ENCODE measurements around the gene ADAM15. TPM values are rescaled to one million over a fixed set of nuclear protein-coding genes. Genes with fewer than 3 reads are reported as not detected.

The ADAM15 gene
- polyA plus RNA-seq, 1 donor from 2014 or later, result 24.8 TPM

GRCh38 chr1:155048449-155049334, 2.4 kb upstream of the ADAM15 start:
- no peaks in the 10 kb centered on the region for H3K27me3 ChIP-seq (ENCODE audit: insufficient read depth, low read depth, low read length)
- TF ChIP-seq EZH2 (IDR thresholded peaks at IDR 0.05; ENCODE audit: borderline replicate concordance, insufficient read depth, low read length, poor library complexity, severe bottlenecking) (no peak), TAF1 (IDR thresholded peaks at IDR 0.05; ENCODE audit: low read depth) (no peak), RAD21 (conservative IDR thresholded peaks at IDR 0.05) (no peak), SMC3 (conservative IDR thresholded peaks at IDR 0.05; ENCODE audit: poor library complexity) (no peak), REST (IDR thresholded peaks at IDR 0.05; ENCODE audit: borderline replicate concordance) (no peak), MXI1 (conservative IDR thresholded peaks at IDR 0.05; ENCODE audit: poor library complexity, severe bottlenecking) (no peak), EP300 (conservative IDR thresholded peaks at IDR 0.05; ENCODE audit: poor library complexity, severe bottlenecking) (no peak), POLR2AphosphoS5 (IDR thresholded peaks at IDR 0.05) (no peak)
- TF ChIP-seq, protein P1, sequence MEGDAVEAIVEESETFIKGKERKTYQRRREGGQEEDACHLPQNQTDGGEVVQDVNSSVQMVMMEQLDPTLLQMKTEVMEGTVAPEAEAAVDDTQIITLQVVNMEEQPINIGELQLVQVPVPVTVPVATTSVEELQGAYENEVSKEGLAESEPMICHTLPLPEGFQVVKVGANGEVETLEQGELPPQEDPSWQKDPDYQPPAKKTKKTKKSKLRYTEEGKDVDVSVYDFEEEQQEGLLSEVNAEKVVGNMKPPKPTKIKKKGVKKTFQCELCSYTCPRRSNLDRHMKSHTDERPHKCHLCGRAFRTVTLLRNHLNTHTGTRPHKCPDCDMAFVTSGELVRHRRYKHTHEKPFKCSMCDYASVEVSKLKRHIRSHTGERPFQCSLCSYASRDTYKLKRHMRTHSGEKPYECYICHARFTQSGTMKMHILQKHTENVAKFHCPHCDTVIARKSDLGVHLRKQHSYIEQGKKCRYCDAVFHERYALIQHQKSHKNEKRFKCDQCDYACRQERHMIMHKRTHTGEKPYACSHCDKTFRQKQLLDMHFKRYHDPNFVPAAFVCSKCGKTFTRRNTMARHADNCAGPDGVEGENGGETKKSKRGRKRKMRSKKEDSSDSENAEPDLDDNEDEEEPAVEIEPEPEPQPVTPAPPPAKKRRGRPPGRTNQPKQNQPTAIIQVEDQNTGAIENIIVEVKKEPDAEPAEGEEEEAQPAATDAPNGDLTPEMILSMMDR (IDR thresholded peaks at IDR 0.05; ENCODE audit: poor library complexity, severe bottlenecking), result no peak
- no peaks in the 10 kb centered on the region for H3K36me3 ChIP-seq (ENCODE audit: insufficient read depth, low read length)
- H3K79me2 ChIP-seq (replicated peaks; ENCODE audit: insufficient read depth, low read length), result no peaks in the 10 kb centered on the region
- no peak overlapping the region for H3K9ac ChIP-seq (ENCODE audit: low read length)
- no peak overlapping the region for H2AFZ ChIP-seq (ENCODE audit: low read depth, low read length)
- no peaks in the 10 kb centered on the region for H3K9me3 ChIP-seq (ENCODE audit: low read length)
- H3F3A ChIP-seq (ENCODE audit: insufficient read depth, low read length, poor library complexity, severe bottlenecking), result no peaks in the 10 kb centered on the region
- H3K27ac ChIP-seq (ENCODE audit: low read length), result no peak overlapping the region
- H3K9me2 ChIP-seq (ENCODE audit: insufficient read depth, low read length), result no peaks in the 10 kb centered on the region
- no peak overlapping the region for H3K4me3 ChIP-seq (ENCODE audit: low read length)
- no peaks in the 10 kb centered on the region for H4K20me1 ChIP-seq (ENCODE audit: insufficient read depth)
- H3K4me2 ChIP-seq (ENCODE audit: low read length), result no peak overlapping the region

GRCh38 chr1:155049651-155050559, 1.2 kb upstream of the ADAM15 start:
- H3K4me2 ChIP-seq (ENCODE audit: low read length), result peak overlapping the region; percentile 64
- no peaks in the 10 kb centered on the region for H3K27me3 ChIP-seq (ENCODE audit: insufficient read depth, low read depth, low read length)
- H3K27ac ChIP-seq (ENCODE audit: low read length), result peak overlapping the region; percentile 67
- H3K9ac ChIP-seq (ENCODE audit: low read length), result peak overlapping the region; percentile 74
- no peaks in the 10 kb centered on the region for H4K20me1 ChIP-seq (ENCODE audit: insufficient read depth)
- H3K9me2 ChIP-seq (ENCODE audit: insufficient read depth, low read length), result no peaks in the 10 kb centered on the region
- H3K79me2 ChIP-seq (replicated peaks; ENCODE audit: insufficient read depth, low read length), result no peaks in the 10 kb centered on the region
- H3K36me3 ChIP-seq (ENCODE audit: insufficient read depth, low read length), result no peaks in the 10 kb centered on the region
- H2AFZ ChIP-seq (ENCODE audit: low read depth, low read length), result peak overlapping the region; percentile 10
- TF ChIP-seq TAF1 (IDR thresholded peaks at IDR 0.05; ENCODE audit: low read depth) (no peak), SMC3 (conservative IDR thresholded peaks at IDR 0.05; ENCODE audit: poor library complexity) (no peak), EP300 (conservative IDR thresholded peaks at IDR 0.05; ENCODE audit: poor library complexity, severe bottlenecking) (no peak), EZH2 (IDR thresholded peaks at IDR 0.05; ENCODE audit: borderline replicate concordance, insufficient read depth, low read length, poor library complexity, severe bottlenecking) (no peak), MXI1 (conservative IDR thresholded peaks at IDR 0.05; ENCODE audit: poor library complexity, severe bottlenecking) (no peak), POLR2AphosphoS5 (IDR thresholded peaks at IDR 0.05) (no peak), REST (IDR thresholded peaks at IDR 0.05; ENCODE audit: borderline replicate concordance) (no peak), RAD21 (conservative IDR thresholded peaks at IDR 0.05) (no peak)
- TF ChIP-seq, protein P1 (IDR thresholded peaks at IDR 0.05; ENCODE audit: poor library complexity, severe bottlenecking), result no peak
- H3K9me3 ChIP-seq (ENCODE audit: low read length), result no peaks in the 10 kb centered on the region
- H3K4me3 ChIP-seq (ENCODE audit: low read length), result peak overlapping the region; percentile 73
- no peaks in the 10 kb centered on the region for H3F3A ChIP-seq (ENCODE audit: insufficient read depth, low read length, poor library complexity, severe bottlenecking)

Data from neural cell (in vitro differentiated cells).